SJCRH30 (cell line): Measurements from ENCODE around the gene SEMA6D. TPM values are rescaled to one million over a fixed set of nuclear protein-coding genes. Genes with fewer than 3 reads are reported as not detected.
"Not testable (repeated sequence)": the region's sequence is repeated elsewhere in the genome, so short reads cannot be mapped to it uniquely, and the experiment has no call there.

Source experiments
- DNase-seq, 2 experiments: peaks; one replicate each; pipeline ENCODE4 v3.0.0-alpha.2; 2015 to 2020
- H3K27ac ChIP-seq: fragments of 250-450 bp; sonication (Bioruptor Pico); 2 replicates; pipeline ENCODE4 v1.5.1; 2020; ENCODE audit warnings: mild to moderate bottlenecking, moderate library complexity
- H3K27me3 ChIP-seq: fragments of 250-450 bp; sonication (Bioruptor Pico); 2 replicates; pipeline ENCODE4 v1.5.1; 2020; ENCODE audit warnings: mild to moderate bottlenecking, moderate library complexity
- H3K36me3 ChIP-seq: fragments of 250-450 bp; sonication (Bioruptor Pico); 2 replicates; pipeline ENCODE4 v1.5.1; 2020; ENCODE audit warnings: mild to moderate bottlenecking, moderate library complexity
- H3K4me1 ChIP-seq: fragments of 250-450 bp; sonication (Bioruptor Pico); 2 replicates; pipeline ENCODE4 v1.5.1; 2020; ENCODE audit warnings: mild to moderate bottlenecking, moderate library complexity
- H3K4me3 ChIP-seq: fragments of 250-450 bp; sonication (Bioruptor Pico); 2 replicates; pipeline ENCODE4 v1.5.1; 2020; ENCODE audit warnings: mild to moderate bottlenecking, moderate library complexity
- H3K9me3 ChIP-seq: fragments of 250-450 bp; sonication (Bioruptor Pico); replicated peaks from 2 replicates; pipeline ENCODE4 v1.5.1; 2020; ENCODE audit warnings: mild to moderate bottlenecking, moderate library complexity
- total RNA-seq: library from RNA; depleted of rRNA; stranded (reverse); fragments of >200 nt; shearing (Covaris generic); gene quantifications from 2 replicates; pipeline ENCODE4 v1.2.3, GENCODE V29; 2014

The SEMA6D gene
- total RNA-seq, 1 experiment from 2014 or later: 0.71 TPM

DNA sequence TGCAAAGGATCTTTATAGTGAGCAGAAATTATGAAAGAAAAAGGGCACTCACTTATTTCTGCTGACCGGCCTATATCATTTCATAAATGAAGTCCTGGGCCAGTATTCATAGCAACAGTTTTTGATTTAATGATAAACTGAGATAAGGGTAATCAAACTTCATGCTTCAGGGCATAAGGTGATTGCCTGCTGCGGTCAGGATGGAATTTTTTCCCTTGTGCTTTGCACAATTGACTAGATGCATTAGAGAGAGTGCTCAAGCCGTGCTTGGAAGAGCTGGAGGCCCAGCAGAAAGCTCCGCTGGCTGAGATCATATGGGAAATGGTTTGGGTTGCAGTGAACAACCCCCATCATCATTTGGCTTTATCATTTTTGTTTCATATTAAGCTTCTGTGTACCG lies 10.4 kb downstream of the SEMA6D start:
- Histone ChIP-seq H3K36me3 (no peaks in the 10 kb centered on the region), H3K27me3 (peaks cover 16% of the 10 kb centered on the region), H3K4me1 (no peaks in the 10 kb centered on the region), H3K9me3 (no peaks in the 10 kb centered on the region), H3K4me3 (no peak overlapping the region), H3K27ac (no peak overlapping the region)
- no peak for DNase-seq

DNA sequence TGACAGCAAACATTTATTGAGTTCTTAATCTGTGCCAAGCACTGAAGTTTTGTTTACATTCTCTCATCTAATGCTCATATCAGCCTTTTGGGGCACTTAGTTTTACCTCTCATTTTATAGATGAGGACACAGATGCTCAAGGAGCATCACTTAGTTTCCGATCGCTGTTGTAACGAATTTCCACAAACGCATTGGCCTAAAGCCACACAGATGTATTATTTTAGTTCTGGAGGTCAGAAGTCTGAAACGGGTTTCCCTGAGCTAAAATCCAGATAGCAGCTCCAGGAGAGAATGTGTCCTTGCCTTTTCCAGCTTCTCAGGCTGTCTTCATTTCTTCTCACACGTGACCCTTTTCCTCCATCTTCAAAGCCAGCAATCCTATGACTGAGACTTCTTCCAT lies 11.1 kb downstream of the SEMA6D start:
- Histone ChIP-seq H3K4me3 (no peak overlapping the region), H3K9me3 (no peaks in the 10 kb centered on the region), H3K4me1 (no peaks in the 10 kb centered on the region), H3K27me3 (peaks cover 15% of the 10 kb centered on the region), H3K27ac (no peak overlapping the region), H3K36me3 (no peaks in the 10 kb centered on the region)
- no peak for DNase-seq

DNA sequence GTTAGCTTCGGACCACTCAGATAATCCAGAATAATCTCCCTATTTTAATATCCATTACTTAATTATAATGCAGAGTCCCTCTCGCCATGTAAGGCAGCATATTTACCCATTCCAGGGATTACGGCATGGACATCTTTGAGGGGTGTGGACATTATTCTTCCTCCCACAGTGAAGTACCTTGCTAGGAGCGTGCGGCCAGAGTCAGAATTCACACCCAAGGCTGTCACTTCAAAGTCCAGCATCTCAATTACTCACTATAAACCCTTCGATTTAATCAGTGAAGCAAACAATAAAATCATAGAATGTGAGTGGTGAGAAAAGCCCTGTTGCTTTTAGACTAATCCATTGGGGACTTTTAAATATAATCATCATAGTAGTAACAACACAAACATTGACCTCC lies 11.6 kb downstream of the SEMA6D start:
- Histone ChIP-seq H3K27ac (no peak overlapping the region), H3K4me1 (no peaks in the 10 kb centered on the region), H3K9me3 (no peaks in the 10 kb centered on the region), H3K27me3 (peaks cover 10% of the 10 kb centered on the region), H3K36me3 (no peaks in the 10 kb centered on the region), H3K4me3 (no peak overlapping the region)
- no peak for DNase-seq

GRCh38 chr15:47731230-47731629 lies 13.9 kb downstream of the SEMA6D start:
- Histone ChIP-seq H3K9me3 (no peaks in the 10 kb centered on the region), H3K27me3 (peaks cover 5% of the 10 kb centered on the region; the same call in 1 of the 2 replicates), H3K4me1 (no peaks in the 10 kb centered on the region), H3K4me3 (no peak overlapping the region), H3K27ac (no peak overlapping the region), H3K36me3 (no peaks in the 10 kb centered on the region)
- DNase-seq: no peak

DNA sequence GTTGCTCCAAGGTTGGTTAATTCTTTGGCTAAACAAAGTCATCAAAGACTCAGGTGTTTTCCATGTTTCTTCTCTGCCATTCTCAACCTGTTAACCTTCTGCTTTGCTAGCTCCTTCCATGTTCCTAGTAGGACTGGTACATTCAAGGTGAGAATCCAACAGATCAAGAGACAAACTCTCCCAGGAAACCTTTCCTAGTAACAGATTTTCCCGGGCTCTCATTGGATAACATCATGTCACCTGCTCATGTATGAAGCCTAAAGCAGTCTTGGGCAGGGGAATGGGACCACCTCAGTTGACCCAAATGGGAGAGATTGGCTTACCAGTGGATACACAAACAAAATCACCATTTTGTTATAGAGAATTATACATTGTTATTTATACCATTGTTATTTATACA lies 14.9 kb downstream of the SEMA6D start:
- Histone ChIP-seq H3K4me1 (no peaks in the 10 kb centered on the region), H3K36me3 (no peaks in the 10 kb centered on the region), H3K27me3 (peaks cover 5% of the 10 kb centered on the region; the same call in 1 of the 2 replicates), H3K9me3 (no peaks in the 10 kb centered on the region), H3K4me3 (no peak overlapping the region), H3K27ac (no peak overlapping the region)
- no peak for DNase-seq

DNA sequence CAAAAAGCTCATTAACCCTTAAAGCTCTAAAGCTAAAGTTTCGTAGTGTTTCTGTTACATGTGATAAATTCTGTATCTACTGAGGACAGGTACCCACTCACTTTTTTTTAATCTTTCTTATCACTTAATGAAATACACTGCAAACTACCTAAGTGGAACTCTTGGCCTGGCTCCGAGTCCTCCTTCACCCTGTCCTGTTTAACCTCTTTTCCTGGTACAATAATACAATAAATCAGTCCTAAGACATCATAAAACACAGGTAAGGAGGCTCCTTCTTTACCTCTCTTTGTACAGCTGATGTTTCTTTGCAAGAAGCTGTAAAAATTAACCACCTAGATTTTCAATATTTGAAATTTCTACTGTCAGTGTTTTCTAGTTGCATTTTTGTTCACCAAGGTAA lies 15.8 kb downstream of the SEMA6D start:
- H3K27ac ChIP-seq: no peak overlapping the region
- DNase-seq: no peak
- no peak overlapping the region for H3K4me3 ChIP-seq
- H3K36me3 ChIP-seq: no peaks in the 10 kb centered on the region
- peaks cover 5% of the 10 kb centered on the region; the same call in 1 of the 2 replicates for H3K27me3 ChIP-seq
- H3K4me1 ChIP-seq: no peaks in the 10 kb centered on the region
- H3K9me3 ChIP-seq: no peaks in the 10 kb centered on the region

DNA sequence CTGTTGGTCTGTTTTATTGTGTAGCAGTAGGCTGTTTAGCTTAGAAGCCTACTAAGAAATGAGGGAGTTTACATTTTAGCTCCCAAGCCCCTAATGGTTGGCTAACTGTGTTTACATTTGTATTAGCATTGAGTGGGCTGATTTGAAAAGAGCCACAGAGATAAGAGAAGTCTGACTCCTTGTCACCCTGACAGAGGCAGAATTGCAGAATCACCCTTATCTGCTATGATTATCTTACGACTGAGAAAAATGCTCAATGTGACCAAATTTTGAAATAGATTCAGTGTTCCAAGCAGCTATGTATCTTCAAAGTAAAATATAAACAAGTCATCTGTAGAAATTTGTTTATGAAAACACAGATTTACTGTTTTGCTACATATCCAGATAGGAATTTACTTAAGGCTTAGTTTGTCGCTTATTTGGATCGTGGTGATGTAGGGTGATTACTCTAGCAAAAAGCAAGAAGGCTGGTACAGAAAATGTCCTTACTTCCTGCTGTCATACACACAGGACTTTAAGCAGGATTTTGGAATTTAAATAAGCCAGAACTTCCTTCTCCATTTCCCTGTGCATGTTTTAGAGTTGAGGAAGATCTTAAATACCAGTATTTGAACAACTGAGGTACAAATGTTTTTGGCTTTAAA lies 19.0 kb downstream of the SEMA6D start:
- Histone ChIP-seq H3K27me3 (peaks cover 5% of the 10 kb centered on the region; the same call in 1 of the 2 replicates), H3K9me3 (no peaks in the 10 kb centered on the region), H3K4me3 (no peak overlapping the region), H3K27ac (no peak overlapping the region), H3K4me1 (no peaks in the 10 kb centered on the region), H3K36me3 (no peaks in the 10 kb centered on the region)
- DNase-seq: no peak

GRCh38 chr15:47737477-47737876 lies 20.2 kb downstream of the SEMA6D start:
- DNase-seq: no peak
- Histone ChIP-seq H3K27ac (no peak overlapping the region), H3K9me3 (no peaks in the 10 kb centered on the region), H3K36me3 (no peaks in the 10 kb centered on the region), H3K4me3 (no peak overlapping the region), H3K4me1 (no peaks in the 10 kb centered on the region), H3K27me3 (0 out of 2 replicates have a peak, but pooled peaks cover 4% of the 10 kb centered on the region)

- H3K4me3 ChIP-seq, H3K4me1 ChIP-seq, H3K27ac ChIP-seq, H3K9me3 ChIP-seq, H3K36me3 ChIP-seq, H3K27me3 ChIP-seq, DNase-seq: not testable (repeated sequence)
These were observed 21.0 kb downstream of the SEMA6D start for GRCh38 chr15:47738144-47738825.

- 0 out of 2 replicates have a peak, but pooled peaks cover 8% of the 10 kb centered on the region for H3K27me3 ChIP-seq
- DNase-seq: no peak
- no peak overlapping the region for H3K27ac ChIP-seq
- no peak overlapping the region for H3K4me3 ChIP-seq
- H3K4me1 ChIP-seq: no peaks in the 10 kb centered on the region
- H3K36me3 ChIP-seq: no peaks in the 10 kb centered on the region
- H3K9me3 ChIP-seq: no peaks in the 10 kb centered on the region
These were observed 23.8 kb downstream of the SEMA6D start for GRCh38 chr15:47741082-47741481.

- H3K4me1 ChIP-seq: no peaks in the 10 kb centered on the region
These were observed 24.6 kb downstream of the SEMA6D start for GRCh38 chr15:47741907-47742306.

DNA sequence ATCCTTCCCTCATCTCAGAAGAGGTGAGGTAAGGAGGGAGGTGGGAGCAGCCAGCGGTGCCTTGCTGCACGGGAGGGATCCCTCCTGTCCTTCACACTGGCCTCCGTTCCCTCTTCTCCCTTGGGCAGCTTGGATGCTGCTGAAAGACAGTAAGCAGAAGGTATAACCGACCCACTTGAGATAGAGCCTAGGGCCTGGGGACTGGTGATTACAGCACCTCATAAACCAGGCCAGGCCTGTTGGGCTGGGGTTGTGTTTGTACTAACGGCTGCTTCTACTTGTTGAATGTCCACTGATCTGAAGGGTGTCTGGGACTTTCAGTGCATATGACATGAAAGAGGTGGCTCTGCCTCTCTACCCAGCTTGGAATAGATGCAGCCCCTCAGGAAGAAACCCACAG lies 25.0 kb downstream of the SEMA6D start:
- no peak overlapping the region for H3K27ac ChIP-seq
- no peak overlapping the region for H3K4me3 ChIP-seq
- no peak for DNase-seq
- no peaks in the 10 kb centered on the region for H3K4me1 ChIP-seq
- no peaks in the 10 kb centered on the region for H3K9me3 ChIP-seq
- no peaks in the 10 kb centered on the region for H3K36me3 ChIP-seq
- H3K27me3 ChIP-seq: 0 out of 2 replicates have a peak, but pooled peaks cover 8% of the 10 kb centered on the region

More at GRCh38 chr15:47741907-47742306, 24.6 kb downstream of the SEMA6D start:
- DNase-seq: no peak
- Histone ChIP-seq H3K4me3 (no peak overlapping the region), H3K36me3 (no peaks in the 10 kb centered on the region), H3K27me3 (0 out of 2 replicates have a peak, but pooled peaks cover 8% of the 10 kb centered on the region), H3K27ac (no peak overlapping the region), H3K9me3 (no peaks in the 10 kb centered on the region)

DNA sequence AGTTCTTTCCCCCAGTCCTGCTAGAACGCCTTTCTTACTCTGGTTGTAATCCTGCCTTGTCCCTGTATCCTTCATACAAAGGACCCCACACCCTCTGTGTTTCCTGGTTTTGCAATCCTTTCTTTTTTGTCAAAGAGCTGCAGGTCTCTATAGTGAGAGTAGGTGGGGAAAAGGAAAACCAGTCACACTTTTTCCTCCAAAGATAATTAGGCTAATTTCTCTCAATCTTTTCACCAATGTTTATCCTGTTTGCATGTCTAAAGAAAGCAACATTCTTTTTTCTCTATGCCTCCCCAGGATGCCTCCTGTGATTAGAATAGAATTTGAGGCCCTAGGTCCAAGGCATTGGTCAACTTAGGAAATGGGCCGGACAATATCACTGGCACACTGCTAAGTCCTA lies 25.4 kb downstream of the SEMA6D start:
- no peak for DNase-seq
- Histone ChIP-seq H3K4me3 (no peak overlapping the region), H3K36me3 (no peaks in the 10 kb centered on the region), H3K4me1 (no peaks in the 10 kb centered on the region), H3K27ac (no peak overlapping the region), H3K27me3 (0 out of 2 replicates have a peak, but pooled peaks cover 8% of the 10 kb centered on the region), H3K9me3 (no peaks in the 10 kb centered on the region)

DNA sequence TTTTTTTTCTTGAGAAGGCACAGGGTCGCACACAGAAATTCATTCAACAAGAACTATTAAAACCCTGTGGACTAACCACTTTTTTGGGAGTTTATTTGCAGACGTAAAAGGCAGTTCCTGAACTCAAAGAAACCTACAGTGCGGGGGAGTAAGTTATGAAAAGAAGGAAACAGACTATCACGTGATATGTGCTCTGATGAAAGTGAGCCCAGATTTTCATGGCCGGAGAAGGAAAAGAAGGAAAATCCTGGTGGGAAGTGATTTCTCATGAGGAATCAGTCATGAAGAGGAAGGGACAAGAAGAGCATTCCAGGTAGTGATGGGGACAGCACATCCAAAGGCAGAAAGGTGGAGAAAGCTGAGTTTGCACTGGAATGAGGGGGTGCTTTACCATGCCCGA lies 26.1 kb downstream of the SEMA6D start:
- Histone ChIP-seq H3K4me3 (no peak overlapping the region), H3K36me3 (no peaks in the 10 kb centered on the region), H3K9me3 (no peaks in the 10 kb centered on the region), H3K27ac (no peak overlapping the region), H3K27me3 (0 out of 2 replicates have a peak, but pooled peaks cover 8% of the 10 kb centered on the region), H3K4me1 (no peaks in the 10 kb centered on the region)
- DNase-seq: no peak

GRCh38 chr15:47743886-47744285 lies 26.6 kb downstream of the SEMA6D start:
- Histone ChIP-seq H3K36me3 (no peaks in the 10 kb centered on the region), H3K27ac (no peak overlapping the region), H3K4me1 (no peaks in the 10 kb centered on the region), H3K27me3 (0 out of 2 replicates have a peak, but pooled peaks cover 8% of the 10 kb centered on the region), H3K4me3 (no peak overlapping the region), H3K9me3 (no peaks in the 10 kb centered on the region)
- no peak for DNase-seq
